Measurements from ENCODE around the gene ANO5. TPM values are rescaled to one million over a fixed set of nuclear protein-coding genes. Genes with fewer than 3 reads are reported as not detected.

The ANO5 gene
- total and polyA plus RNA-seq, 2 of the 8 experiments (the other 6 are each of a cell fraction or from before 2014, with no cell fraction given) = 2.6 to 5.0 TPM

- no peak for TF ChIP-seq ATF3 (IDR thresholded peaks at IDR 0.05; ENCODE audit: insufficient read depth, low read depth, low read length)
- TF ChIP-seq JUN (IDR thresholded peaks at IDR 0.05; ENCODE audit: low read depth, low read length) = no peak
- TF ChIP-seq TCF12 (IDR thresholded peaks at IDR 0.05; ENCODE audit: low read depth, low read length) = no peak
Observed at GRCh38 chr11:22249871-22250270, 57.0 kb downstream of the ANO5 start (continued).

Data from H1 (cell line).